Activated CD8-positive, alpha-beta memory T cell treated with anti-CD3 and anti-CD28 coated beads for 24 hours (primary cell): ENCODE results near the gene NABP1.
A peak's percentile ranks its signal among the peaks of the same experiment; 100 is the strongest.
"Not testable (repeated sequence)": the region's sequence is repeated elsewhere in the genome, so short reads cannot be mapped to it uniquely, and the experiment has no call there.

Experiments
- DNase-seq: peaks from one replicate; pipeline ENCODE4 v3.0.0-alpha.2; 2020

The NABP1 gene, protein sequence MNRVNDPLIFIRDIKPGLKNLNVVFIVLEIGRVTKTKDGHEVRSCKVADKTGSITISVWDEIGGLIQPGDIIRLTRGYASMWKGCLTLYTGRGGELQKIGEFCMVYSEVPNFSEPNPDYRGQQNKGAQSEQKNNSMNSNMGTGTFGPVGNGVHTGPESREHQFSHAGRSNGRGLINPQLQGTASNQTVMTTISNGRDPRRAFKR

GRCh38 chr2:191677646-191678436 is at the start of gene NABP1:
TSS of gene NABP1 (plus strand) at chr2:191678136. CDS start at chr2:191678615, 479 bp downstream.
- peak; percentile 99 for DNase-seq

DNA sequence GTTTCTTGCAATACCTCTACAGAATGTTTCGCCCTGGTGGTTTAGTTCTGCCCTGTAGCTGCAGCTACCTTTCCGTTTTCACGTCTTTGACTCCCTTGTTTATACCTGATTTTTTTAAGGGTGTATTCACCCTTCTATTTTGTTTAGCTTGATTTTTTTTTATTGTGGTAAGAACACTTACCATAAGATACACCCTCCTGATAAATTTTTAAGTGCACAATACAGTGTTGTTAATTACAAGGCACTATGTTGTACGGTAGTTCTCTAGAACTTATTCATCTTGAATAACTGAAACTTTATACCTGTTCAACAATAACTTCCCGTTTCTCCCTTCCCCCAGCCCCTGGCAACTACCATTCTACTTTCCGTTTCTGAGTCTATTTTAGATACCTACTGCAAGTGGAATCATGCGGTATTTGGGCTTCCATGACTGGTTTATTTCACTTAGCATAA is 48.9 kb upstream of the NABP1 start:
- DNase-seq: no peak

- no peak for DNase-seq
Measured at GRCh38 chr2:191629976-191630712, 47.8 kb upstream of the NABP1 start.

- no peak for DNase-seq
Measured at GRCh38 chr2:191631754-191632153, 46.2 kb upstream of the NABP1 start.

DNA sequence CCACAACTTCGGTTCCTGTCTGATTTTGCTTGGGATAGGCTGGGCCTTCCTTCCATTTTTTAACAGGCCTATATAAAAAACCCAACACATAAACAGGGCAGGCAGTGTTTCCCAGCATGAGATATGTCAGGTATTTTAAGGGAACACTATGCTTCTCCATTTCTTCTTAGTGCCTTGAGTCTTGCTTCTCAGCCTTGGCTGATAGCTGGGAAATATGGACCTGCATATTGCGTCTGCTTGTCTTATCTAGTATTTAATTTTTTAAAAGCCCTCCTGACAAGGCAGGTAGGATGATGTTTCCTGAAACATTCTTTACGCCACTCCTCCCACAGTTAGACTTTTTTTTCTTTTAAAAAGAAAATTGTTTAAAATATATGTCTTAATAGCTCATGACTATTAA is 45.5 kb upstream of the NABP1 start:
- no peak for DNase-seq

- no peak for DNase-seq
Measured at GRCh38 chr2:191634791-191635190, 43.1 kb upstream of the NABP1 start.

DNA sequence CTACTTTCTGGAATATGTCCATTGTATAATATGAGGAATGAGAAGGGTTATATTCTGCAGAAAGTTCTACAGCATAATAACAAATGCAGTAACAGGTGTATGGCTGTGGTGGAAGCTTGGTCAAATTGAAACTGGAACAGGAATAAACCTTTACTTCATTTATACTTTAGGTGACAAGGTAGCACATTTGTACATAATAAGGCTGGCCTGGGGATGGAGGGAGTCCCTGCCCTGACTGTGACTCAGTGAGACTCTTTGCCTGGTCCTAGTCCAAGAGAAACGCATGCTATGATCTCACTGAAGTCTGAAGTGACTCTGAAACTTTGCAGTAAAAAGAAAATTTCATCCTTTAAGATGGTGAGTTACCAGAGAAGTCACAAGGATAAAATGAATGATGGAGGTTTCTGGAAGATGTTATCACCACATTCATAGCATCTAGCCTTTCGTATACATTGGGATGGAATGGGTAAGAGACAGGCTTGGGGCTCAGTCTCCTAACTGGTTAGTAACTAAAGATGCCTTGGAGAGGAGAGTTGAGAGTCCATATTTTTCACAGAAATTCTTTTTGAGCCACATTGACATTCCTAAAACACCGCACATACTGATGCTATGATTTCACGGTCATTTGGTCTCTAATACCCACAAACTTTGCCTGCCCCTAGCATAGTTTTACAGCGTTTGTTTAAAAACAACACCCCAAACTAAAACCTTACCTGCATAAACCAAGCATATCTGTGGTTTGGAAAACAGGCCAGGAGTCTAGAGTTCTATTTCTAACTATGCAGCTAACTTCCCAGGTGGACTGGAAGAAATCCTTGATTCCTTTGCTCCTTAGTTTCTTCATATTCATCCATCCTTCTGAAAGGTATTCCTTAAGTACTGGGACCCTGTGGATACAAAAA is 42.4 kb upstream of the NABP1 start:
- no peak for DNase-seq

DNA sequence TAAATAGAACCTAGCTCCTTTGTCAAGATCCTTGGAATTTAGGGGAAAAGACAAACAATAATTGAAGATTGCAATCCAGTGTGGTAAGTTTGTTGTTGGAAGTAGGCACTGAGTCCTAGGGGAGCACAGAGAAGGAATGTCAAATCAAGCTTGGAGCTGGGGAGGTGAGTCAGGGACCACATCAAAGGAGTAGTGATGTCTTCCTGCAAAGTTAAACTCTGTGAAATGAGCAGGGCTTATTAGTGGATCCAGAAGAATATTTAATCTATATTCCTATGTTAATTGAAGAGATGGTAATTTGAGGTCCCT is 41.7 kb upstream of the NABP1 start:
- no peak for DNase-seq

DNA sequence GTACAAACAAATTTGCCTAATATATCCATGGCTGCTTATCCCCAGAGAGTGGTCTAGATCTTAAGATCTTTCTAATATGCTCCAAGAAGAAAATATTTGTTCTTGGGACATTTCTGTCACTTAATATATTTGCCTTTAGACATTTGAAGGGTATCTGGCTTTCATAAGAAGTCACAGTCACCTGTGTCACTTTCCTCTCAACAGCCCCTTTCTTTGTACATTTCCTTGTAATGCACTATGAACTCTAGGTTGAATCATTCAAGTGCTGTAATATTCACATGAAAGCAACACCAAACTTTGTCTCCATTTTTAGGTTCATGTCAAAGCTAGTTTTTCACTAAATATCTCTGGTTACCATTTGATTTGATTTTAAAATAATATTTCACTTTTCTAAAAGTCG is 41.4 kb upstream of the NABP1 start:
- no peak for DNase-seq

DNA sequence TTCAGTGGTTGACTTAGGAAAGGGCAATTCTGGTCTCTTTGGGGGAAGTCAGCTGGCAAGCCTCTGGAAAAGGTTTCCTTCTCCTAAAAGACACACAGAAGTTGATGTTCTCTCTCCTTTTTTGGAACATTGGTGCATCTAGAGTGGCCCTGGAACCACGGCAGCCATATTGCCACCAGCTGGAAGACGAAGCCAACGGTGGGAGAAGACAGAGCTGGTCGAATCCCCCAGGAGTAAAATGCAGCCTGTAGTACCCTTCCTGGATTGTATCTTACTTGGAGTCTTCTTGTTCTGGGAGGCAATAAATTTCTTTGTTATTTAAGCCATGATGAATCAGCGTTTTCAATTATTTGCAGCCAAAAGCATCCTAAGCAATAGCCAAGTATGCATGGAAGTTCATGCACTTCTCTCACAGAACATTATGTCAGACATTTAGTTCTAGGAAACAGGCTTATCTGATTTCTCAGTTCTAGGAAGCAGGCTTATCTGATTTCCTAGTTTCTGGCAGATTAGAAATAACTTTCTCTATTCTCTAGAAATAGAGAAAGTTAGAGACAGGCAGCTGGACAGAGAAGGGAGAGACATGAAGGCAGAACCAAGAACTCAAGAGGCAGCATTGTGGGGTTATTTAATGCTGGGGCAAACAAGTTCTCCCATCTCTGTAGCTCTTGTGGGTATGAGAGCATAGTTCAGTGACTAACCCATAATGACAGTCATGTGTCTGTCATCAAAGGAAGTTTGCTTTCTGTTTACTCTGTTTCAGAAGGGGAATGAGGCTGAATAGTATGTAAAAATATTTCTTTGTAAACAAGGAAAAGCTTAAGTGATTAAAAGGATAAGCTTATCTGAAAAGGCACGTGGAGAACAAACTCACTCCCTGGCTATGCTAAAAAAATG is 40.5 kb upstream of the NABP1 start:
- DNase-seq: no peak

- no peak for DNase-seq
Measured at GRCh38 chr2:191638079-191638801, 39.7 kb upstream of the NABP1 start.

DNA sequence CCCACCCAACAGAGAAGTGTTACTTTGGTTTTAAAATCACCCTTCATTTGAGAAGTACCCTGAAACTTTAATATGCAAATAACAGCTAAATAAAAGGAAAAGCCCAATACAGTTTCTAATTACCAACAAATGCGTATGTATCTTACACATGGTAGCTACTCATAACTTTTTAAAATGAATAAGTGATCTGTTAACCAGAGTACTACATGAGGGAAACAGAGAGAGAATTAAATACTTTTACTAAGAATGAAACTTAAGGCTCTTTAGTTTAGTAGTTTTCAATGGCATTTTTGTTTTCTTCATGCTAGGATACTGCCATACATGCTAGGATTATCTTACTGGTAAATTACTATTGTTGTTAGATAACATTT is 39.1 kb upstream of the NABP1 start:
- no peak for DNase-seq

DNA sequence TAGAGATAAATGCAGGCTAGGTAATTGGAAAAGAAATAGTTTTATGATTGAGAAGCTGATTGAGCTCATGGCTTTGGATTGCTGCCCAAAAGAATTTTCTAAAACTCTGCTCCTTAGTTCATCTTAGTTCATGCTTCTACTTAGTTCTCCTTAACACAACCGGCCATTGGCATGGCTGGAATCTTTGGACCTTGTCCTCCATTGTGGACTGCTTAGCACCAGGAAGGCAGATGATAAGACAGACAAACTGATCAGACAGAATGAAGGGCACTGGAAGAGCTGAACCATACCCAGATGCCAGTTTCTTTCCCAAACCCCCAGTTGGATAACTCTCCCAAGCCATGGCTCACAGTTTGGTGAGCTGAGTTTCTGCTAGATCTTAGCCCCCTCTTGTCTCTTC is 36.3 kb upstream of the NABP1 start:
- no peak for DNase-seq

- DNase-seq: no peak
Measured at GRCh38 chr2:191642541-191642940, 35.4 kb upstream of the NABP1 start.

GRCh38 chr2:191643429-191643828 is 34.5 kb upstream of the NABP1 start:
- no peak for DNase-seq

GRCh38 chr2:191644613-191645012 is 33.3 kb upstream of the NABP1 start:
- DNase-seq: not testable (repeated sequence)

- no peak for DNase-seq
Measured at GRCh38 chr2:191645032-191645431, 32.9 kb upstream of the NABP1 start.

DNA sequence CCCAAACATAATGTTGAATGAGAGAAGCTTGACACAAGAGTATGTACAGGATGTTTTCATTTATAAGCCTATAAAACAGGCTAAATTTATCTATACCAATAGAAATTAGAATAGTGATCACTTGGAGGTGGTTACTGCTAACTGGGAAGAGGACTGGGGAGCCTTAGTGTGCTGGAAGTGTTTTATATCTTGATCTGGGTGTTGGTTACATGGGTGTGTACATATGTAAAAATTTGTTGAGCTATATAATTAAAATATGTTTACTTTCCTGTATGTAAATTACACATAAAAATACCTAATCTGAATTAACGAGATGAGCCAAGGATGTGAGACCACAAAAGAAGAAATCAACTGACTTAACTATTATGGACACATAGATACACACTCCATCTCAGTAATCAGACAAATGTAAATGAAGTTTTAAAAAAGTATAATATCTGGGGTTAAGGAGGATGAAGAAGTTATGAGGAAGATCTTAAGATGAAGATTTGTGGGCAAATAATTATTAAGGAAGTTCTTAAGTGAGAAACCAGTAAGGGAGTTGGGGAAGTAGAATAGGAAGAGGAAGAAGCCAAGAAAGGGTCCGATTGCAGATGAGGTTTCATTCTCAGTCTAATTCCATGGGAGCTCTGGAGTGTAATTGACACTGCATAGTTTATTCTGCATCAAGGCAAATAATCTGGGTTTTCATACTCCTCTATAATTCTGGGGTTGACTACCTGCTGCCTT is 32.3 kb upstream of the NABP1 start:
- DNase-seq: no peak

- DNase-seq: no peak
Measured at GRCh38 chr2:191646163-191646902, 31.6 kb upstream of the NABP1 start.

DNA sequence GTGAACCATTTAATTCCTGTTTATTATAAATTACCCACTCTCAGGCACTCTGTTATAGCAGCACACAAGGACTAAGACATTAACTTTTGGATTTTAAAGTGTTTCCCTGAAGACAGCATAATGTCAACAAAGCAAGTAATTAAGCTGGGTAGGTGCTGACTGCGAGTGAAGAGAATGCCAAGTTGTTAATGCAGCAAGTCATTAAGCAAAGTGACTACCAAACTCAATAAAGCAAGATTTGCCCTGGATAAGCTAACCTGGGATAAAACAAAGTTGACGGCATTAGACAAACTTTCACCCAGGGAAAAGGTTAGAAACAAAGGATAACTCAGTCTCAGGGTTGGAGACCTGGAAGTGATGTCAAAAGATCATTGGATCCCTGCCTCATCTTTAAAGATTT is 28.4 kb upstream of the NABP1 start:
- no peak for DNase-seq
